ENCODE data around the gene LYPD6B.

LYPD6B gene

GRCh38 chr2:149136111-149136510 is 97.6 kb downstream of the LYPD6B start:
- Histone ChIP-seq H3K4me3 (IDR thresholded peaks at IDR 0.05; ENCODE audit: insufficient read depth, low read depth, low read length) (no peak overlapping the region), H3K4me1 (ENCODE audit: low read depth, poor library complexity, severe bottlenecking) (no peaks in the 10 kb centered on the region), H2AFZ (ENCODE audit: low read depth) (no peak overlapping the region), H3K27ac (no peak overlapping the region), H3K27me3 (ENCODE audit: insufficient read depth, low read depth) (no peaks in the 10 kb centered on the region), H4K20me1 (ENCODE audit: insufficient read depth) (no peaks in the 10 kb centered on the region), H3K36me3 (ENCODE audit: insufficient read depth) (no peaks in the 10 kb centered on the region), H3K4me2 (no peak overlapping the region), H3K9ac (no peak overlapping the region), H3K79me2 (ENCODE audit: insufficient read depth, low read depth) (no peaks in the 10 kb centered on the region)
- no peak for TF ChIP-seq CTCF (conservative IDR thresholded peaks at IDR 0.05; ENCODE audit: low read depth, low read length)

GRCh38 chr2:149141046-149141445 is 102.5 kb downstream of the LYPD6B start:
- H3K36me3 ChIP-seq (ENCODE audit: insufficient read depth): no peaks in the 10 kb centered on the region
- H3K4me2 ChIP-seq: no peak overlapping the region
- H2AFZ ChIP-seq (ENCODE audit: low read depth): no peak overlapping the region
- no peaks in the 10 kb centered on the region for H3K27me3 ChIP-seq (ENCODE audit: insufficient read depth, low read depth)
- peaks cover 28% of the 10 kb centered on the region for H3K4me1 ChIP-seq (ENCODE audit: low read depth, poor library complexity, severe bottlenecking)
- H3K4me3 ChIP-seq (IDR thresholded peaks at IDR 0.05; ENCODE audit: insufficient read depth, low read depth, low read length): no peak overlapping the region
- TF ChIP-seq CTCF (conservative IDR thresholded peaks at IDR 0.05; ENCODE audit: low read depth, low read length): no peak
- H3K9ac ChIP-seq: no peak overlapping the region
- no peaks in the 10 kb centered on the region for H3K79me2 ChIP-seq (ENCODE audit: insufficient read depth, low read depth)
- no peaks in the 10 kb centered on the region for H4K20me1 ChIP-seq (ENCODE audit: insufficient read depth)
- no peak overlapping the region for H3K27ac ChIP-seq

GRCh38 chr2:149143734-149144133 is 105.2 kb downstream of the LYPD6B start:
- H3K4me2 ChIP-seq: peak overlapping the region; percentile 46
- no peaks in the 10 kb centered on the region for H3K27me3 ChIP-seq (ENCODE audit: insufficient read depth, low read depth)
- no peak overlapping the region for H3K4me3 ChIP-seq (IDR thresholded peaks at IDR 0.05; ENCODE audit: insufficient read depth, low read depth, low read length)

GRCh38 chr2:149145314-149146295 is 107.1 kb downstream of the LYPD6B start:
- TF ChIP-seq CTCF (conservative IDR thresholded peaks at IDR 0.05; ENCODE audit: low read depth, low read length): no peak
- Histone ChIP-seq H3K79me2 (ENCODE audit: insufficient read depth, low read depth) (no peaks in the 10 kb centered on the region), H3K9ac (no peak overlapping the region), H3K27ac (no peak overlapping the region), H4K20me1 (ENCODE audit: insufficient read depth) (no peaks in the 10 kb centered on the region), H3K27me3 (ENCODE audit: insufficient read depth, low read depth) (no peaks in the 10 kb centered on the region), H3K36me3 (ENCODE audit: insufficient read depth) (no peaks in the 10 kb centered on the region), H3K4me3 (IDR thresholded peaks at IDR 0.05; ENCODE audit: insufficient read depth, low read depth, low read length) (no peak overlapping the region), H3K4me2 (no peak overlapping the region), H2AFZ (ENCODE audit: low read depth) (no peak overlapping the region), H3K4me1 (ENCODE audit: low read depth, poor library complexity, severe bottlenecking) (peaks cover 28% of the 10 kb centered on the region)

More at GRCh38 chr2:149143734-149144133, 105.2 kb downstream of the LYPD6B start:
- peaks cover 28% of the 10 kb centered on the region for H3K4me1 ChIP-seq (ENCODE audit: low read depth, poor library complexity, severe bottlenecking)
- no peaks in the 10 kb centered on the region for H3K36me3 ChIP-seq (ENCODE audit: insufficient read depth)
- H2AFZ ChIP-seq (ENCODE audit: low read depth): no peak overlapping the region
- no peaks in the 10 kb centered on the region for H3K79me2 ChIP-seq (ENCODE audit: insufficient read depth, low read depth)
- no peak for TF ChIP-seq CTCF (conservative IDR thresholded peaks at IDR 0.05; ENCODE audit: low read depth, low read length)
- H4K20me1 ChIP-seq (ENCODE audit: insufficient read depth): no peaks in the 10 kb centered on the region
- no peak overlapping the region for H3K9ac ChIP-seq
- peak overlapping the region; percentile 4; the same call in 1 of the 2 replicates for H3K27ac ChIP-seq

Data from KMS-11 (cell line).